Renal cortical epithelial cell (primary cell): ENCODE results near the gene NAV2. TPM values are rescaled to one million over a fixed set of nuclear protein-coding genes. Genes with fewer than 3 reads are reported as not detected.
A peak's percentile ranks its signal among the peaks of the same experiment; 100 is the strongest.

Source experiments
- DNase-seq: peaks from one replicate; pipeline ENCODE4 v3.0.0-alpha.2; 2011; ENCODE audit warnings: low read depth
- total RNA-seq: library from RNA; depleted of rRNA; stranded (reverse); fragments of >200 nt; gene quantifications from 2 replicates; pipeline ENCODE4 v1.2.3, GENCODE V29; 2014

The NAV2 gene
- total RNA-seq, 1 donor from 2014 or later, result 41.1 TPM

GRCh38 chr11:20158597-20159257, 446.1 kb downstream of the NAV2 start:
- DNase-seq, result peak; percentile 42

DNA sequence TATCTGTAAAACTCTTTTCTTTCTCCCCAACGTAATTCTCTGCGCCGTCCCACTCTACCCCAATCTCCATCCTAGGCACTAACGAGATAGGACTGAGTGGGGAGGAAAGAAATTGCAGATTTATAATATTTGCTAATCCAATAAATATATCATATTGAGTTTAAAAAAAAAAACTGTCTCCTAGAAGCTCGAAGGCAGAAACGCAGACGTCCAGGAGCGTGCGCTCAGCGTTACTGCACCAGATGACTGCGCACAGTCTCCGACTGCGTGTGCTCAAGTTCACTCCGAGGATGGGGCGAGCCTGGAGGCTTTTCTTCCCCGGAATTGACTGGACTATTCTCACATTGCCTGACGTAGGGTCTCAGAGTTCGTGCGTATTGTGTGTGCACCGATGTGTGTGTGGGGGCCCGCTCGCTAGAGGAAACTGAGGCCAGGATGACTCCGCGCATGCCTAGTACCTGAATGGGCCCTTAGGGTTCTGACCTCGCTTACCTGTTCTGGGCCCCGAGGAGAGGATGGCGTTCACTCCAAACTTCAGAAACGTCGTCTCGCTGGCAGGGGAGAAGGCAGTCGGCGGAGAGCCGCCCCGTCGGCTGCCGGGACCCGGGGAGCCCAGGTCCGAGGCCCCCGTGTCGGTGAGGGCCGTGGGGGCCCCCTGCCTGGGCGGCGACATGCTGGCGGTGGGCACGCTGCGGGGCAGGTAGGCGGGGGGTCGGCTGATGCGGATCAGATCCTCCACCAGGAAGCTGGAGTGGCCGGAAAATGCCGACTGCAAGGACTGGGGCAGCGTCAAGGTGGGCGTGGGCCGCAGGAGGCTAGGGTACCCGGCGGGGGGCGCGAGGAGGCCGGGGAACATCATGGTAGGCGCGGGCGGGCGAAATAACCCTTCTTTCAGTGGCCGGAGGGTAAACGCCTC, 447.1 kb downstream of the NAV2 start:
- no peak for DNase-seq

- DNase-seq, result no peak
Measured at GRCh38 chr11:20160425-20161229, 448.0 kb downstream of the NAV2 start, which contains the start of gene DBX1. DBX1 (minus strand) TSS chr11:20160475; CDS start chr11:20160324, 151 bp downstream.

DNA sequence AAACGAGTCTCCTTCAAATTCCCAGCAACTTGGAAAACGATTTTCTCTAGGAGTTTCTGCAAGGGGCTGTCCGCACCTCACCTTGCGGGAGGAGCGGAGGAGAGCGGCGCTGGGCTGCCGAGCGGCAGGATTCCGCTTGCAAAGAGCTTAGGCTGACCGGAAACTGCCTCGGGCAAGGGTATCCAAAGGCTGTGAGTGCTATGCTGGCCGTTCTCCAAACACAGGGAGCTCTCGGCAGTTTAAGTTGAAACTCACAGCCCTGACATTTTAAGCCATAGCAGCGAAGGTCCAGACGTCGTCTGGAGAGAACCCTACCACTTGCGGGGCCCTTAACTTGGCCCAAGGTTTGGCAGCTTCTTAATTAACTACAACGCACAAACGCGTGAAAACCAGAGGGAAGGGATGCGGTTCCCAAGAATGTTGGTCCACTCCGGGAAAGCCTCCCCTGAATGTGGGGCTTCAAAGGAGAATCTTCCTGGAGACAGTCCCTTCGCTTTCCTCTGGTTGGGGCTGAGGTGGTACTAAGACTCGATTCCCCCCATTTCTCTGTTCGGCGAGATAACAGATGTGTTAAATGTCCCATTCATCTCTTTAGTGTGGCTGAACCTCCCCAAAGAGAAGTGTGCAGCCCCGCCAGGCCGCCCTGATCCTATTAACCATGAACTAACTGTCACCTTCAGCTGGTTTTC, 448.7 kb downstream of the NAV2 start:
- peak; percentile 26 for DNase-seq

- DNase-seq, result no peak
Measured at GRCh38 chr11:20161923-20162744, 449.5 kb downstream of the NAV2 start.

DNA sequence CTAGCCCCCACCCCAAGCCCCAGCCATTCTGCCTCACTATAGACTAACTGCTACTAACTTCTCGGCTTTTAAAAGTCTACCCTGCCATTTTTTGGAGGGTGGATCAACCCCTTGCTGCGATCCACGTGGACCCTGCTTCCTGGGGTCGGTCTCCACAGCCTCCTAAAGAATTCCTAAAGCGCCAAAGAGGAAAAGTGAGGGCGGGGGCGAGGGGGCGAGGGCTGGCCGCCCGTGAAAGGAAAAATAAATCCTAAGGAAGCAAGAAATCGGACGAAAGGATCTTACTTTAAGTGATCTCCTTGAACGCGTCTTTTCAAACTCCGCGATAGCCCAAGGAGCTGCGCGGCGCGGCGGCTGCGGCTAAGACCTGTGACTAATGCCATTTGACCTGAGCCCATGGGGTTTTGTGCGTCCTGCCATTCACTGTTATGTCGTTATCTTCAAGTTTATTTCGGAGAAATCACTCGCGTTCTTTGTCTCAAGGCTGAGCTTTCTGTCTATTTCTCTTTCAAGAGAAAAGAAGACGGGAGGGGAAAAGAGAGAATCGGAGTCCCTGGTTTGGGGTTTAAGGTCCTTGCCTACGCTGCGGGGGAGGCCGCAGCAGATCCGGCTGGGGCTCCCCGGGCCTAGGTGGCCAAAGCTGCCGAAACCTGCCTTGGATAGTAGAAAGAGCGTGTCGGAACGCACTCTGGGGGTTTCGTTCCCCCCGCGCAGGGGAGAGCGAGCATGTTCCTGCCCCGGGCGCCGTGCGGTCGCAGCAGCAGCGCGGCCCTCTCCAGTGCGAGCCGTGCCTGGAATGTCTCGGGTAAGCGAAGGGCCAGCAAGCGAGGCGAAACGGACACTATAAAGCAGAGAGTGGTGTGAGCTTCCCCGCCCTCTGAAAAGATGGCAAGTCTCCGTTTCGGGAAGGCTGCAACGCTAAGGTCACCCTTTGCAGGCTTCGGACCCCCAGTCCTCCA, 450.5 kb downstream of the NAV2 start:
- DNase-seq, result peak; percentile 14

DNA sequence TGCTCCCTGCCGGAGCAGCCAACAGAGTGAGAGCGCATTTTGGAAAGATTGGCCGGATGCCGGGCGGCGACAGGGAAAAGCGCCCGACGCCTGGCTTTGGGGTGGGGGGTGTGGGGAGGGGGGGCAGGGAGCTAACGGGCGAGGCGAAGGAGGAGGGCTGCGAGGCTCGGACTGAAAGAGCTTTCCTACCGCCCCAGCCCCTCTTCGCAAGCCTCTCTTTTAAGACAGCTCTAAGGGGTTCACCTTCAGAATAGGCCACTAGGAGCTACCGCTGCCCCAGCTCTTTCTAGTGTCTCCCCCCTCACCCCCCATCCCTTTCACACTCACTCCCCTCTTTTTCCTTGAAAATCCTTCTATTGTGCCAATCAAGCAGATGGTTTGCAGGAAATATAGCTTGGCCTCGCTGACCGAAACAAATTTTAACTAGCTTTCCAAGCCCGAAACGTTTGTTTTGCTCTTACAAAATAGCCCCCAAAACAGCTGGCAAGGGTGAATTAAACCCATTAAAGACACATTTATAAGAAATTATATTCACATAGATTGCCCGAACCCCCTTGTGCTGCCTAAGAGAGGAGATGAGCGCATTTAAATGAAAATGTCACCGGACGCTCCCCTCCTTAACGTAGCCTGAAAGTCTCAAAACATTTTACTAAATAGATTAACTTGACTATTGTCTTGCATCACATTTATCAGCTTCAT, 451.3 kb downstream of the NAV2 start:
- DNase-seq, result no peak
